DND-41 (cell line): ENCODE results near the gene TBC1D5.

Experiments used
- CTCF ChIP-seq: IDR thresholded peaks from 2 replicates; pipeline ENCODE4 v1.5.1; 2012; ENCODE audit warnings: borderline replicate concordance, low read length, moderate library complexity, mild to moderate bottlenecking; ENCODE audit not compliant: poor library complexity, severe bottlenecking; ENCODE audit errors: extremely low read depth
- EZH2 ChIP-seq: IDR thresholded peaks from 3 replicates; pipeline ENCODE4 v1.6.1; 2012; ENCODE audit warnings: borderline replicate concordance, low read depth, mild to moderate bottlenecking, moderate library complexity, low read length, inconsistent platforms; ENCODE audit not compliant: severe bottlenecking

GRCh38 chr3:17432236-17432635, 310.2 kb downstream of the TBC1D5 start:
- TF ChIP-seq CTCF: no peak
- TF ChIP-seq EZH2: no peak
